Spleen (tissue), 7 donors: ENCODE measurements around the gene CYP24A1.

ENCODE experiments used
- CTCF ChIP-seq, 11 experiments: fragments of 200-600 bp in 7 of 11; fragments of 450-650 bp in 4 of 11; sonication (generic) in 4 of 11; IDR thresholded peaks in 8 of 11; conservative IDR thresholded peaks in 3 of 11; 1 replicate in 7 of 11; 2 replicates in 4 of 11; pipeline versions ENCODE4 v1.4.0 to v1.8.0; 2016 to 2021; ENCODE audit warnings: antibody characterized with exemption in 11 of 11, inconsistent platforms in 4 of 11, mild to moderate bottlenecking in 1 of 11
- POLR2A ChIP-seq, 3 donors: fragments of 450-650 bp; IDR thresholded peaks; one replicate each; pipeline ENCODE4 v1.5.1; 2017; ENCODE audit warnings: antibody characterized with exemption in 3 of 3, mild to moderate bottlenecking in 1 of 3
- POLR2AphosphoS5 ChIP-seq, 3 donors: sonication (generic); formaldehyde crosslinking; IDR thresholded peaks; one replicate each; pipeline ENCODE4 v1.5.1; 2017; ENCODE audit warnings: antibody characterized with exemption in 3 of 3
- donor health status: DM: no; HTN: no; CAD: no; lungs with moderate emphysema.
- donor health status: DM: no; HTN: no; CAD: no.
- donor health status: DM: no; HTN: no; CAD: no.

- no peak for TF ChIP-seq POLR2AphosphoS5 (IDR thresholded peaks at IDR 0.05)
- no peak for TF ChIP-seq CTCF (IDR thresholded peaks at IDR 0.05 in 8 of 11, conservative IDR thresholded peaks at IDR 0.05 in 3 of 11)
- no peak for TF ChIP-seq POLR2A (IDR thresholded peaks at IDR 0.05)
Measured at GRCh38 chr20:54217762-54218161, 44.0 kb upstream of the CYP24A1 start.
